ENCODE data around the gene TLE3. TPM values are rescaled to one million over a fixed set of nuclear protein-coding genes. Genes with fewer than 3 reads are reported as not detected.

Gene TLE3
- total and polyA plus RNA-seq, 2 of the 13 experiments (the other 11 are each of a cell fraction or from before 2014, with no cell fraction given), result 11.9 to 13.8 TPM

GRCh38 chr15:70091726-70092463 is 5.8 kb downstream of the TLE3 start (continued):
- TF ChIP-seq TFAP4 (IDR thresholded peaks at IDR 0.05; ENCODE audit: borderline replicate concordance, low read depth), result peak; percentile 61; the same call in 1 of the 2 replicates
- TF ChIP-seq ZBTB20 (CRISPR knock-in tag; IDR thresholded peaks at IDR 0.05; ENCODE audit: borderline replicate concordance, low read depth), result no peak
- no peak for TF ChIP-seq GTF2F1 (IDR thresholded peaks at IDR 0.05; ENCODE audit: low read length)
- 0 out of 2 replicates have a peak, but pooled peaks have one; percentile 21 for TF ChIP-seq PHF21A (CRISPR knock-in tag; IDR thresholded peaks at IDR 0.05)
- TF ChIP-seq SMYD3 (CRISPR knock-in tag; IDR thresholded peaks at IDR 0.05), result no peak
- TF ChIP-seq ZNF556 (CRISPR knock-in tag; IDR thresholded peaks at IDR 0.05; ENCODE audit: borderline replicate concordance), result no peak
- no peak for TF ChIP-seq FOXA1 (IDR thresholded peaks at IDR 0.05)
- TF ChIP-seq FOXA1 (CRISPR knock-in tag; IDR thresholded peaks at IDR 0.05), result peak; percentile 56

GRCh38 chr15:70090436-70091296 is 7.1 kb downstream of the TLE3 start:
- FAIRE-seq (no peak), ATAC-seq (no peak), DNase-seq (ENCODE audit: low spot score) (no peak)
- Histone ChIP-seq H3K27ac (ENCODE audit: extremely low read length, insufficient read depth, low read length) (no peak overlapping the region), H3K4me2 (ENCODE audit: low read depth, low read length) (peak overlapping the region; percentile 96), H3K27me3 (ENCODE audit: control insufficient read depth in 1 of 2, insufficient read depth in 2 of 2, low read length in 2 of 2) (no peaks in the 10 kb centered on the region), H3K4me3 (replicated peaks in 1 of 3; ENCODE audit: insufficient read depth in 1 of 3, low read depth in 2 of 3, low read length in 3 of 3) (no peak overlapping the region; a peak in 1 of 6 replicates), H3K36me3 (replicated peaks in 1 of 2; ENCODE audit: control insufficient read depth in 1 of 2, insufficient read depth in 2 of 2, low read length in 2 of 2) (peaks cover 16 to 52% of the 10 kb centered on the region in 2 experiments; a peak in 4 of 5 replicates), H3K9me3 (ENCODE audit: low read length) (no peaks in the 10 kb centered on the region), H3K79me2 (ENCODE audit: insufficient read depth, low read length) (peaks cover 59% of the 10 kb centered on the region), H3K4me1 (ENCODE audit: insufficient read depth, low read length) (peaks cover 68% of the 10 kb centered on the region), H3K9ac (ENCODE audit: insufficient read depth, low read depth, low read length) (no peak overlapping the region), H2AFZ (ENCODE audit: low read length) (no peak overlapping the region), H4K20me1 (ENCODE audit: insufficient read depth, low read length) (peaks cover 85% of the 10 kb centered on the region)
- POLR2A ChIA-PET, result interaction anchor here (0.6 to 12.3 kb wide), 3 partner anchors 9 to 21 kb away, joined by 3 to 152 read pairs (median 3); no protein-coding TSS in a partner anchor
- BruUV-seq (replicated peaks), result no TSS peak
- CTCF ChIA-PET (ENCODE audit: low intra/inter-chr PET ratio, low total read pairs), result no interaction called here
- in situ Hi-C loops (cut with HindIII; ENCODE audit: extremely low pct_ligation_motif_present, low pct_unique_long_range_greater_than_20kb) (loop anchor here (25.0 kb wide), 1 partner anchor 628 kb away; the partner anchor contains the start of gene RPLP1), intact Hi-C loops (cut with micrococcal nuclease; ENCODE audit: unreplicated experiment) (no loop called here)
- TF ChIP-seq TBX2 (CRISPR knock-in tag; IDR thresholded peaks at IDR 0.05; ENCODE audit: borderline replicate concordance) (peak; percentile 21; the same call in 1 of the 2 replicates), PAXIP1 (CRISPR knock-in tag; conservative IDR thresholded peaks at IDR 0.05) (0 out of 2 replicates have a peak, but pooled peaks have one; percentile 24), ARNTL (CRISPR knock-in tag; IDR thresholded peaks at IDR 0.05) (no peak), ZNF883 (CRISPR knock-in tag; IDR thresholded peaks at IDR 0.05; ENCODE audit: not compliant biosample characterization) (no peak), HNF4A (CRISPR knock-in tag; IDR thresholded peaks at IDR 0.05) (peak; percentile 41; the same call in 1 of the 2 replicates)
- WGBS (ENCODE audit: low lambda C conversion rate), result 78% methylated on average over 8 of the region's 8 CpGs
